ENCODE measurements around the gene HOXB8. TPM values are rescaled to one million over a fixed set of nuclear protein-coding genes. Genes with fewer than 3 reads are reported as not detected.

Gene HOXB8
- total RNA-seq, 3 donors from 2014 or later (not counting 1 experiment from before 2014, with no cell fraction given), result not detected

GRCh38 chr17:48588528-48588927 lies 26.6 kb downstream of the HOXB8 start:
- DNase-seq (peak in 1 of 2 donors; percentile 5), ATAC-seq (no peak)
- H3K27me3 Mint-ChIP-seq (ENCODE audit: low read depth in 2 of 2), result peaks cover 77 to 81% of the 10 kb centered on the region in 2 donors
- H3K4me1 Mint-ChIP-seq, result peaks cover 31 to 43% of the 10 kb centered on the region in 2 donors
- 35% methylated on average over 2 of the region's 2 CpGs for WGBS (ENCODE audit: insufficient coverage)
- TF ChIP-seq CTCF (IDR thresholded peaks at IDR 0.05), result no peak
- Histone ChIP-seq H3K36me3 (ENCODE audit: control insufficient read depth, insufficient read depth, low read length) (no peaks in the 10 kb centered on the region), H3K4me1 (ENCODE audit: control insufficient read depth, insufficient read depth, low read length) (peaks cover 32% of the 10 kb centered on the region), H3K4me3 (ENCODE audit: low read length) (no peak overlapping the region), H3K27ac (ENCODE audit: low read length) (no peak overlapping the region), H3K9me3 (ENCODE audit: control insufficient read depth, insufficient read depth, low read length) (no peaks in the 10 kb centered on the region), H3K27me3 (ENCODE audit: control insufficient read depth, insufficient read depth, low read length) (peaks cover 50% of the 10 kb centered on the region)
- no peaks in the 10 kb centered on the region for H3K9me3 Mint-ChIP-seq
- H3K36me3 Mint-ChIP-seq, result no peaks in the 10 kb centered on the region
- intact Hi-C loops (cut with micrococcal nuclease), result no loop called here
- H3K4me3 Mint-ChIP-seq, result no peak overlapping the region
- H3K27ac Mint-ChIP-seq, result no peak overlapping the region

- ATAC-seq, result no peak
- Mint-ChIP-seq H3K27me3 (ENCODE audit: low read depth in 2 of 2) (peaks cover 78 to 81% of the 10 kb centered on the region in 2 donors), H3K36me3 (no peaks in the 10 kb centered on the region), H3K4me3 (no peak overlapping the region), H3K27ac (no peak overlapping the region), H3K4me1 (peaks cover 27 to 39% of the 10 kb centered on the region in 2 donors), H3K9me3 (no peaks in the 10 kb centered on the region)
- Histone ChIP-seq H3K9me3 (ENCODE audit: control insufficient read depth, insufficient read depth, low read length) (no peaks in the 10 kb centered on the region), H3K27me3 (ENCODE audit: control insufficient read depth, insufficient read depth, low read length) (peaks cover 48% of the 10 kb centered on the region), H3K27ac (ENCODE audit: low read length) (no peak overlapping the region), H3K4me1 (ENCODE audit: control insufficient read depth, insufficient read depth, low read length) (peaks cover 27% of the 10 kb centered on the region), H3K4me3 (ENCODE audit: low read length) (no peak overlapping the region), H3K36me3 (ENCODE audit: control insufficient read depth, insufficient read depth, low read length) (no peaks in the 10 kb centered on the region)
- WGBS (ENCODE audit: insufficient coverage), result 49% methylated on average over 2 of the region's 2 CpGs
- no peak for TF ChIP-seq CTCF (IDR thresholded peaks at IDR 0.05)
- intact Hi-C loops (cut with micrococcal nuclease), result no loop called here
- DNase-seq, result no peak
These were observed 27.0 kb downstream of the HOXB8 start for GRCh38 chr17:48588074-48588415.

GRCh38 chr17:48587276-48588073 lies 27.6 kb downstream of the HOXB8 start:
- no peak overlapping the region for H3K27ac Mint-ChIP-seq
- peak overlapping the region; percentile 49 for H3K4me3 Mint-ChIP-seq
- peaks cover 27 to 39% of the 10 kb centered on the region in 2 donors for H3K4me1 Mint-ChIP-seq
- no peaks in the 10 kb centered on the region for H3K9me3 Mint-ChIP-seq
- H3K36me3 Mint-ChIP-seq, result no peaks in the 10 kb centered on the region
- Histone ChIP-seq H3K4me1 (ENCODE audit: control insufficient read depth, insufficient read depth, low read length) (peaks cover 25% of the 10 kb centered on the region), H3K9me3 (ENCODE audit: control insufficient read depth, insufficient read depth, low read length) (no peaks in the 10 kb centered on the region), H3K4me3 (ENCODE audit: low read length) (no peak overlapping the region), H3K36me3 (ENCODE audit: control insufficient read depth, insufficient read depth, low read length) (no peaks in the 10 kb centered on the region), H3K27me3 (ENCODE audit: control insufficient read depth, insufficient read depth, low read length) (peaks cover 45% of the 10 kb centered on the region), H3K27ac (ENCODE audit: low read length) (no peak overlapping the region)
- no peak for TF ChIP-seq CTCF (IDR thresholded peaks at IDR 0.05)
- WGBS (ENCODE audit: insufficient coverage), result 64% methylated on average over 4 of the region's 5 CpGs
- DNase-seq, result peak in 1 of 2 donors; percentile 8
- no peak for ATAC-seq
- H3K27me3 Mint-ChIP-seq (ENCODE audit: low read depth in 2 of 2), result peaks cover 78 to 81% of the 10 kb centered on the region in 2 donors
- intact Hi-C loops (cut with micrococcal nuclease), result no loop called here
